Muscle layer of colon (tissue), 2 donors: ENCODE data around the gene PLA2G2E.
"Not testable (repeated sequence)": the region's sequence is repeated elsewhere in the genome, so short reads cannot be mapped to it uniquely, and the experiment has no call there.

Source experiments
- H3K27ac ChIP-seq: one replicate; pipeline ENCODE4 v1.7.0; 2013; ENCODE audit warnings: low read depth, mild to moderate bottlenecking, low read length, moderate library complexity
- H3K27me3 ChIP-seq, 2 donors: one replicate each; pipeline ENCODE4 v1.7.0; 2013; ENCODE audit warnings: low read length in 2 of 2, mild to moderate bottlenecking in 2 of 2; ENCODE audit not compliant: insufficient read depth in 2 of 2, control insufficient read depth in 1 of 2
- H3K36me3 ChIP-seq: one replicate; pipeline ENCODE4 v1.7.0; 2013; ENCODE audit warnings: mild to moderate bottlenecking, low read length; ENCODE audit not compliant: insufficient read depth
- H3K4me1 ChIP-seq: one replicate; pipeline ENCODE4 v1.7.0; 2013; ENCODE audit warnings: mild to moderate bottlenecking, low read length; ENCODE audit not compliant: insufficient read depth
- H3K4me3 ChIP-seq, 2 donors: one replicate each; pipeline ENCODE4 v1.7.0; 2013; ENCODE audit warnings: low read length in 2 of 2, low read depth in 1 of 2, mild to moderate bottlenecking in 1 of 2, moderate library complexity in 1 of 2
- H3K9ac ChIP-seq: one replicate; pipeline ENCODE4 v1.7.0; 2013; ENCODE audit warnings: low read length
- H3K9me3 ChIP-seq: one replicate; pipeline ENCODE4 v1.7.0; 2013; ENCODE audit warnings: mild to moderate bottlenecking, low read length
- donor health status: abdominal sarcoma.
- donor health status: Adenocarcinoma of cecum.

Gene PLA2G2E

DNA sequence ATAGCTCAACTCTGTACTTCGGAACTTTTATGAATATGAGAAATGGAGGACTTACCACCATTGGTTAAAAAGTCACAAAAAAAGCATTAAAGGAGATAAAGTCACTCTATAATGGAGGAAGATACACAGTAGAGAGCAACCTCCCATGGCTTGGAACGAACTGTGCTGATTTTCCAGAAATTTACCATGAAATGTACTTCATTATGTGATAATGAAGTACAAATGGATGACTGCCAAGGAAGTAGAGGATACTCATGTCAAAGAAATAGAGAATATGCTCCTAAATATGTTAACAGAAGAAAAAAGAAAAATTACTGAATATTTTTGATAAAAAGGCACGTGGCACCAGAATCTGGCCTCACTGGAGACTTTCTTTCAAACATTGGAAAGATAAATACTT is 23.6 kb upstream of the PLA2G2E start:
- Histone ChIP-seq H3K9me3 (no peaks in the 10 kb centered on the region), H3K4me1 (no peaks in the 10 kb centered on the region), H3K4me3 (no peak overlapping the region), H3K27ac (no peak overlapping the region), H3K9ac (no peak overlapping the region), H3K27me3 (no peaks in the 10 kb centered on the region), H3K36me3 (no peaks in the 10 kb centered on the region)

DNA sequence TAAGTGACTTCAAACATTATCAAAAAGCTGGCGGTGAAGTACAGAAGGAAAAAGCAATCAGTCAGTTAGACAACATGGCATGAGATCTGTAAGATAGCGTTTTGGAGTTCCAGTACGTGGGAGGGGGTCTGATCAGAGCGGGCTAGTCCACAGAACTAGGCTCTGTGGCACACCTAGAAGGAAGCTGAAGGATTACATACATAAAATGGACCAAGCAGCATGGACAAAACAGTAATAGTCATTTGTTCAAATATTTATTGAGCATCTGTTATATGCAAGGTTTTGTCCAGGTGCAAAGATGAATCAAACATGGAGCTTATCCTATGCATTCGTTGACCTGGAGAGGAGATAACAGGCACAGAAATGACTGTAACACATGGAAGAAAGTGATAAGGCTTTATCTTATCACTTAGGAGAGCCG is 22.9 kb upstream of the PLA2G2E start:
- Histone ChIP-seq H3K9ac (no peak overlapping the region), H3K4me1 (no peaks in the 10 kb centered on the region), H3K4me3 (no peak overlapping the region), H3K36me3 (no peaks in the 10 kb centered on the region), H3K9me3 (no peaks in the 10 kb centered on the region), H3K27me3 (no peaks in the 10 kb centered on the region), H3K27ac (no peak overlapping the region)

DNA sequence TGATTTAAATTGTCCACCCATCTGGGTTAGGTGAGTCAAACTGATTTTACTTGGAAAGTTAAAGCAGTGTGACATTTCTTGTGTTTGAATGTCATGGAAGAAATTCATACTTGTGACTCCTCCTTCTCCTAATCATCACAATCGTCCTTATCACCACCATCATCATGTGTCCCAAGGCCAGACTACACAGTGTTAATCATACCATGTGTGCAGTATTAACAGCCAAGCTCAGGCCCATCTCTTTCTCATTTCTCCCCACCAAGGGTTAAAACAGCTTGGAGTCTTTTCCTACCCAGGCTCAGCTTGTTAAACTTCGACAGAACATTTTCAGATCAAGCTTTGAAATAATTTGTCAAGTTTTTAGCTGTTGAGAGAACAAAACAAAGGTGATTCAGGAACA is 22.5 kb upstream of the PLA2G2E start:
- H3K9me3 ChIP-seq = no peaks in the 10 kb centered on the region
- no peak overlapping the region for H3K4me3 ChIP-seq
- no peak overlapping the region for H3K9ac ChIP-seq
- H3K36me3 ChIP-seq = no peaks in the 10 kb centered on the region
- no peaks in the 10 kb centered on the region for H3K4me1 ChIP-seq
- H3K27ac ChIP-seq = no peak overlapping the region
- H3K27me3 ChIP-seq = no peaks in the 10 kb centered on the region

DNA sequence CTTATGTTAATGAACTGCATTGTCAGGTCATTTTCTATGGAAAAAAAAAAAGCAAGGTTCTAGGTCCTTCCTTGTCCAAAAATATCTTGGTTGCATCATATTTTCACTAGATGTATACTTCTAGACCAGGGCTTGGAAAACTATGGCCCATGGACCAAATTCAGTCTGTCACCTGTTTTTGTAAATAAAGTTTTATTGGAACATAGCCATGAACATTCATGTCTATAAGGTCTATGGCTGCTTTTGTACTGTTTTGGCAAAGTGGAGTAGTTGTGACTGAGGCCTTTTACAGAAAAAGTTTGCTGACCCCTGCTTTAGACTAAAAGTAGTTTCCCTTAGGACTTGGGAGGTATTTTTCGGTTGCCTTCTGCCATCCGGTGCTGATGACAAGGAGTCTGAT is 19.2 kb upstream of the PLA2G2E start:
- Histone ChIP-seq H3K4me1 (no peaks in the 10 kb centered on the region), H3K27ac (no peak overlapping the region), H3K27me3 (no peaks in the 10 kb centered on the region), H3K9me3 (no peaks in the 10 kb centered on the region), H3K36me3 (no peaks in the 10 kb centered on the region), H3K9ac (no peak overlapping the region), H3K4me3 (no peak overlapping the region)

DNA sequence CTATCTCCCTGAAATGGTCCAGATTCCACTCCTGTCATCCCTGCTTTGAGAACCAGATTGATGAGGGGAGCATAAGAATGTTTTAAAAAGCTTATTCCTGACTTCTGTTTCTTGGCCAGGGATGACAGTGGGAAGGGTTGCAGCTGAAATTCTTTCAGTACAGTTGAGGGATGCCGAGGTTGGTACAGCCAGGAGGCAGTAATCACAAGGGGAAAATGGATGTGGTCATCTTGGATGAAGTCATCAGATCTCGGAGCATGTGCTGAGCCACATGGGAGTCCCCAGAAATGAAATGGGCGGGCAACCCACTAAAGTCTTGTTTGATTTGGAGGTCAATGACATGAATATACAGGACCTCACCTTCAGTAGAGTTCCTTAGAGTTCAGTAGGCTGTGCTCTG is 18.7 kb upstream of the PLA2G2E start:
- no peak overlapping the region for H3K4me3 ChIP-seq
- H3K9ac ChIP-seq = no peak overlapping the region
- H3K27me3 ChIP-seq = no peaks in the 10 kb centered on the region
- H3K4me1 ChIP-seq = no peaks in the 10 kb centered on the region
- no peaks in the 10 kb centered on the region for H3K9me3 ChIP-seq
- H3K36me3 ChIP-seq = no peaks in the 10 kb centered on the region
- H3K27ac ChIP-seq = no peak overlapping the region

DNA sequence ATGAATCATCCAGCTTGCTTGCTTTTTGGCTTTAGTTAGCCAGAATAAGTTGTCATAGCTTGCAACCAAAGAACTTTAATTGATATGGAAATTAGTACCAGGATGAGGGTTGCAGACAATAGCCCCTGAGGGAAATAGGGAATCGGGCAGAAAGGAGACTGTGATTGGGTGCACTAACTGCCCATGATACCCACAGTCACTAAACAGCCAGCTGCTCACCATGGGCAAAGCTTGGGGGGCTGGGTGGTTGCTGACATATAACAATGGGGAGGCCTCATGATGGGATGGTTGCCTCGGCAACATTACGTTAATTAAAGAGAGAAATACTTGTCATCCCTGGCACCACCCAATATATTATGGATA is 17.8 kb upstream of the PLA2G2E start:
- Histone ChIP-seq H3K9ac (no peak overlapping the region), H3K36me3 (no peaks in the 10 kb centered on the region), H3K27me3 (no peaks in the 10 kb centered on the region), H3K9me3 (no peaks in the 10 kb centered on the region), H3K27ac (no peak overlapping the region), H3K4me1 (no peaks in the 10 kb centered on the region), H3K4me3 (no peak overlapping the region)

DNA sequence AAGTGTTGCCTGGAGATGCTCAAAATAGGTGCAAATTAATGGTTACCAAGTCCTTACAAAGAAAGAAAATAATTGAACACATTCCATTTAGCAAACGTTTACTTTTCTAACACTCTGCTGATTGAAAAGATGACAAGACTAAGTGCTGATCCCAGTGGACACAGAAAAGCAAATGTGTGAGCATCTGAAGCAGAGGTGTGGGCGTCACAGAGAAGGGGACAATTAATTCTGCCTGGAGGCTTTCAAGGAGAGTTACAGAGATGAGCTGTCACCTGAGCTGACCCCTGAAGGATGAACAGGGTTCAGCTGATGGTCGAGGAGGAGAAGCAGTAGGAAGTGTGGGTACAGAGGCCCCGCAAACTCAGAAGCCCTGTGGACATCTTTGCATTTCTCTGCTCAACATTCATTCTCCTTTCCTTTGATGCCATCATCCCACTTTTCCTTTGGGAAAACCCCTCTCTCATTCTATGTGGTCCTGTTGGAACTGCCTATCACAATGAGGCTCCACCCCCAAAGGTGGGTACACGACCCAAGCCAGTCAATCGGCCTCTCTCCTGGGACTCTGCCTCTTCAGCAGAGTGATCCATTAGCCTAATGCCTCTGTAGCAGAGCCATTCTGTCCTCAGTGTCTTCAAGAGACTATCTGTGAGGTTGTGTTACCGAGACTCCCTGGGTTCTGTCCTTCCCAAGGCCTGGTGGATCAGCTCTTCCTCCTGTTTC is 17.2 kb upstream of the PLA2G2E start:
- H3K27ac ChIP-seq = no peak overlapping the region
- H3K9ac ChIP-seq = no peak overlapping the region
- H3K27me3 ChIP-seq = no peaks in the 10 kb centered on the region
- no peaks in the 10 kb centered on the region for H3K9me3 ChIP-seq
- no peak overlapping the region for H3K4me3 ChIP-seq
- no peaks in the 10 kb centered on the region for H3K4me1 ChIP-seq
- no peaks in the 10 kb centered on the region for H3K36me3 ChIP-seq

DNA sequence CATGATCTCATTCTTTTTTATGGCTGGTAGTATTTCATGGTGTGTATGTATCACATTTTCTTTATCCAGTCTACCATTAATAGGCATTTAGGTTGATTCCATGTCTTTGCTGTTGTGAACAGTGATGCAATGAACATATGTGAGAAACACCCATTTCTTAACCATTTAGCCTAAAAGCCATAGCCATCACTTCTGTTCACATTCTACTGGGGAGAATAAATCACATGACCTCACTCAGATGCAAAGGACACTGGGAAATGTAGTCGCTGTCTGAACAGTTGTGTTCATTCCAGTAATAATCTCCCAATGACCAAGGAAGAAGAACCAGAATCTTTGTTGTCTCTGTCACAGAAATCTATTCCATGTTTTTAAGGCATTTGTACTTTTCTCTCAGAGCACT is 15.1 kb upstream of the PLA2G2E start:
- Histone ChIP-seq H3K4me3 (no peak overlapping the region), H3K27ac (no peak overlapping the region), H3K36me3 (no peaks in the 10 kb centered on the region), H3K4me1 (no peaks in the 10 kb centered on the region), H3K9me3 (no peaks in the 10 kb centered on the region), H3K27me3 (no peaks in the 10 kb centered on the region), H3K9ac (no peak overlapping the region)

DNA sequence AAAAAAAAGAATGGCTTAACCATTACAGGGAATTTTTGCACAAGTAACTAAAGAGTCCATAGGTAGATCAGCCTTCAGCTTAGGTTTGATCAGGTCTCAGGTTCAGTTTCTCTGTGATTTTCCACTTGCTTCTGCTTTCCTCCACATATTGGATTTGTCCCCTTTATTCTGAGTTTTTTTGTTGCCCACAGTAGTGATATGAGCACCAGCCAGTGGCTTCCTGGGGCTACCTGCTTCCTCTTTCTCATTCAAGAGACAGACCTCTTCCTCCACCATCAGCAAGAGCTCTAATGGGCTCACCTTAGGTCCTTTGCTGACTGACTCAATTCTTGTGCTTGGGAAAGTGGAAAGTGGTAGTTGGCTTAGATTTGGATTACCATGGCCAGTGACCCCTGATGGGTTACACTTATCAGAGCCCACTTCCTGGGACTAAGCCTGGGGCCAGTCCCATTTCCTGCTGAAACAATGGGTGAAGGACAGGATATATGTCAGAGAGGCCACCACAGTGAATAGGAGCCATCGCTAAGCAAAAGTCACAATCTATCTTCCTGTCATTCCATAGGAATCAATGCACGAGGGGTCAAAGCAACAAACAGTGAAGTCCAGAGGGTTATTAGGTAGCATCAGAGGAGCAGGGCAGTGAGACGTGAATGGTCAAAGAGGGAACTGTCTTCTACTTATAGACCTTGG is 12.8 kb upstream of the PLA2G2E start:
- Histone ChIP-seq H3K27me3 (no peaks in the 10 kb centered on the region), H3K4me3 (no peak overlapping the region), H3K36me3 (no peaks in the 10 kb centered on the region), H3K27ac (no peak overlapping the region), H3K9me3 (no peaks in the 10 kb centered on the region), H3K9ac (no peak overlapping the region), H3K4me1 (no peaks in the 10 kb centered on the region)

DNA sequence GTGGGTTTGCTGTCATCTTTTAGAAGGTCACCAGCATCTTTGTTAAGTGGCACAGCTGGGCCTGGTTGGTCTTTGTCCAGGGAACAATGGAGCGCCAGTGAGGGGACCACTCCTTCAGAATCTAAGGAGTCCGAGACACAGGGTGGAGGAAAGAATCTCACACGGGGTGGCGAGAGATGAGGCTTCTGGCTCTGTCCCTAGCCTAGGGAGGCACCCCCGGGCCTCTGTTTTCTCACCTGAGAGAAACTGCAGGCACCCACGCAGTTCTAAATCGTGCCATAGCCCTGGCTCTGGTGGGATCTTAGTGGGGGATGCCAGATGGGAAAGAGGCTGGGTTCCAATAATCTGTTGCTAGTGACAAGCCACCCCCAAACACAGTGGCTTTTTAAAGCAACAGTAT is 10.9 kb upstream of the PLA2G2E start:
- no peaks in the 10 kb centered on the region for H3K9me3 ChIP-seq
- H3K27me3 ChIP-seq = no peaks in the 10 kb centered on the region
- no peaks in the 10 kb centered on the region for H3K4me1 ChIP-seq
- no peak overlapping the region for H3K9ac ChIP-seq
- H3K27ac ChIP-seq = no peak overlapping the region
- no peaks in the 10 kb centered on the region for H3K36me3 ChIP-seq
- no peak overlapping the region for H3K4me3 ChIP-seq

DNA sequence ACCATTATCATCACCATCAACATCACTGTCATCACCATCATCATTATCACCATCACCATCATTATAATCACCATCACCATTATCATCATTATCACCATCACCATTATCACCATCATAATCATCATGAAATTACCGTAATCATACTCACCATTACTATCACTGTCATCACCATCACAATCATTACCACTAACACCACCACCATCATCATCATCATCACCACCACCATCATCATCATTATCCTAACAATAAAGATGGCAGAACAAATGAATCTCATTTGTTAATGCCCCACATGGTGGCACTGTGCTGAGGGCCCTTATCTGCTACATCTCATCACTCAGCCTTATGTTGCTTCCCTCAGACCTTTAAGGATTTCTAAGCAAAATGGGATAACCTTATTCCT is 9.4 kb upstream of the PLA2G2E start:
- Histone ChIP-seq H3K27me3 (no peaks in the 10 kb centered on the region), H3K4me3 (no peak overlapping the region), H3K36me3 (no peaks in the 10 kb centered on the region), H3K27ac (no peak overlapping the region), H3K9me3 (no peaks in the 10 kb centered on the region), H3K9ac (no peak overlapping the region), H3K4me1 (no peaks in the 10 kb centered on the region)

DNA sequence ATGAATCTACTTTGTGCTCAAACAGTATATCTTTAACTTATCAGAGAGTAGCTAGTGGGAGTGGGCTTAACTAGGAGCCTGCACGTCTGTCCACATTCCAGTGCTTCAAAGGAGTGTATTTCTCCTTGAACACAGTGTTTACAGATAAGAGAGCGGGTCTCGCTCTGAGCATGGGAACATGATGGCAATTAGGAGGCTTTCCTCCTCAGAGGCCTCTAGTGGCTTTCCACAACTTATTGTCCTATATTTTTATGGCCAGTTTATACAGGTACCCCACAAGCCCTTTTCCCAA is 3.7 kb upstream of the PLA2G2E start:
- not testable (repeated sequence) for H3K4me3 ChIP-seq, H3K36me3 ChIP-seq, H3K4me1 ChIP-seq, H3K9me3 ChIP-seq, H3K27me3 ChIP-seq, H3K27ac ChIP-seq, H3K9ac ChIP-seq
